ENCODE measurements around the gene C1orf226.
"Not testable (repeated sequence)": the region's sequence is repeated elsewhere in the genome, so short reads cannot be mapped to it uniquely, and the experiment has no call there.

The C1orf226 gene, protein sequence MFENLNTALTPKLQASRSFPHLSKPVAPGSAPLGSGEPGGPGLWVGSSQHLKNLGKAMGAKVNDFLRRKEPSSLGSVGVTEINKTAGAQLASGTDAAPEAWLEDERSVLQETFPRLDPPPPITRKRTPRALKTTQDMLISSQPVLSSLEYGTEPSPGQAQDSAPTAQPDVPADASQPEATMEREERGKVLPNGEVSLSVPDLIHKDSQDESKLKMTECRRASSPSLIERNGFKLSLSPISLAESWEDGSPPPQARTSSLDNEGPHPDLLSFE

DNA sequence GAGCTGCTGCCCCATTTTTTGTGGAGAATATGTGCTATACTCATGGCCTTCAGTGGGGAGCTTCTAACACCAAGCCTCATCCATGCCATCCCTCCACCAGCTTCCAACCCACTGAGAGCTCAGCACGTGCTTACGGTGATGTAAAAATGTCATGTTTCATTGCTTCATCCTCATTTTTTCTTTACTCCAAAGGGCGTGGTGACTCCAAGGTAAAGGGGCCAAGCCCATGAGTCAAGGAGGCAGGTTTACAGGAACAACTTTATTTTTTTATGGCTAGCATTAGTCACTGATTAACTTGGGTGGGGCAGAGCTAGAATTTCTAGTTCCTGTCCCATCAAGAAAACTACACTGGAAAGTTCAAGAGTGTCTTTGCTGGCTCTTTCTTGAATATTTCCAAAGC, at the start of gene C1orf226:
Gene C1orf226 (plus strand): TSS at position 346 of the 400 bp plus-strand sequence. CDS start 174 bp downstream, outside the sequence.
- DNase-seq (ENCODE audit: low read depth in 1 of 2, low spot score in 1 of 2): no peak

DNA sequence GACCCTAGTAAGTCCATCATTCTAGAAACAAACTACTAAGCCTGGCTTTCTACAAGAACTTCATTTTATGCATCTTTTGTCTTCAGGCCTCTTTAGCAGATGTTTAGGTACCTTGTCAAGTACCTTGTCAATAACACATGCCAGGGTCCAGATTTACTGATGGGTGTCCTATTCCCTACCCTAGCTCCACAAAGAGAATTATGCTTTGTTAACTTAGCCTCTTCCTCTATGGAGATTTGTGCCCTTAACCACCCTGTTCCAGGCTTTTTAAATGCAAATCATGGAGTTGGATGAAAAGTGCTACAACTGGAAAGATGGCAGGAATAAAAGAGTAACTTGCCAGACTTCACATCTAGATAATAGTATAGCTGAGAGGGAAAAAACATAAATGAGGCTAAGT, 47.5 kb upstream of the C1orf226 start:
- DNase-seq (ENCODE audit: low read depth in 1 of 2, low spot score in 1 of 2): no peak

DNA sequence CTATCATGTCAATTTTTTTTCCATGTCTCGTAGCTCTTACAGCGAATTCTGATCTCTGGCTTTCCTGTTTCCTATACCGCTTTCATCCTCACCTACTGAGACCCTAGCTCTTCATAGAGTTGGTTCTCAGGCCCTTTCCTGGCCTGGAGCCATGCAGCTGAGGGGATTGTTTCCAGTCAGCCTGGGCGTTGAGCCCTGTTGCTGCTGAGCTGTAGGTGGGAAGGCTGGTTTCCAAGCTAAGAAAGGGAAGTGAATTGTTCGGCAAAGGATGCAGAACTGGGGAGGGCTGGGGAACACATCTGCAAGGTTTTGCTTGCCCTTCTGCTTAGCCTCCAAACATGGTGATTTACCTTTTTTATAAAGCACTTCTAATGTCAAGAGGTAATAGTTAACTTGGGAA, 46.4 kb upstream of the C1orf226 start:
- DNase-seq (ENCODE audit: low read depth in 1 of 2, low spot score in 1 of 2): no peak

DNA sequence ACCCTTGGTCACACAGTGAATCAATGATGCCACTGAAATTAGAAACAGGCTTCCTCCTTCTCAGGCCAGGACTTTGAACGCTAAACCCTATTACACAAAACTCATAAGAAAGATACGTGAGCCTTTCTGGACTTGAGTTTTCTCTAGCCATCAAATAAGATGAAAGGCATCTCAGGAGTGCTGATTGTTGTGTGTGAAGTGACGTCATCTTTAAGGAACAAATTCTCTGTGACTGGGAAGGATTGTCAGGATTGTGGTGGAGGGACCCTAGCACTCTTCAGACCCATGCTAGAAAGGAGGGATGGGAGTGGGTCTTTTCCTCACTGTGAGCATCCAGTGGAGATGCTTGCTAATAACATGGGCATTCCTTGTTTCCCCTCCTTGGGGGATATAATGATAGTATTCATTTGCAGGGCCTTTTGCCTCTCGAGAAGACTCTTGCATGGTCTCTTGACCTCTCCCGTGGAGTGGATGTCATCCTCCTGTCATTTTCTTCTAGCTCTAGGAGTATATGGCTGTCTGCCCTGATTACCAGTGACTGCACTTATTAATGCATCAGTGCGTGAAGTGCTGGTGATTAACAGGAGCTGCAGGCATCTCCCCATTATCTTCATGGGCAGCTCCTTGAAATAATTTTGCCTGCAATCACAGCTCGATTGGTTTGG, 44.8 kb upstream of the C1orf226 start:
- DNase-seq (ENCODE audit: low read depth in 1 of 2, low spot score in 1 of 2): no peak

DNA sequence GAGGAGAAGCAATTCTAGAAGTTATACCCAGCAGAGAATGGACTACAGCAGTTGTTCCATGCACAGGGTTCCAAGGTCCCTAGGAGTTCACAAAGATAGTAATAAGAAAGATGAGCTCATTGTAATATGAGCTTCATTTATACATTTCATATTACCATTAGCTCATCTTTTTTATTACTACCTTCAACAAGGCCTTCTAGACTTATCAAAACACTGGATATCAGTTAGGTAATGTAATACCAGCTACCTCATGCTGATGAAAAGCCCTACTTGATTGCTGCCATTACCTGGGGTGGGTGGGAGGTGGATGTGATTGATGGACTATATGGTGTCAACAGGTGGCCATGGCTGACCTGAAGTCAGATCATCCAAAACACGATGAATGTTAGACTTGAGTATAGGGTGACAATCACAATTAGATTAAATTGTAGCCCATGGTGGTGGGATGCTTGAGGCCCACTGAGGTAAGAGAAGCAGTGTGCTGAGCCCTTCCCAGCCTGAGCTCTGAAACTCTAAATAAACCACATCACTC, 39.0 kb upstream of the C1orf226 start:
- no peak for DNase-seq (ENCODE audit: low read depth in 1 of 2, low spot score in 1 of 2)

DNA sequence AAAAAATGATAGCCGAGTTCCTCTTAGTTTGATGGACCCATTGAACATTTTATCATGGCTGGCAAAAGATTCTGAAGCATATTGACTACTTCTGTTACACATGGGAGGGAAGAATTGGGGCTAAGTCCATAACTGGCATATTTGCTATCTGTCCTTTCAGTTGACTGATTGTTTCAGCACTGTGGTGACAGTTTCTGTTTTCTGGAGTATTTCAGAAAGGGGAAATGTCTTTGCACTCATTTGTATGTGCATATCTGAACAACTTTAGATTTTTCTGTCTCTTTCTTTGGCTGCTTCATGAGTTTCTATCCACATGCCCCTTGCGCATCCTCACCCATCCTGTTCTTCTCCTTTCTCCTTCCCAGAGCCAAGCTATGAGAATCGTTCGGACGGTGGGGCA, 38.1 kb upstream of the C1orf226 start:
- no peak for DNase-seq (ENCODE audit: low read depth in 1 of 2, low spot score in 1 of 2)

DNA sequence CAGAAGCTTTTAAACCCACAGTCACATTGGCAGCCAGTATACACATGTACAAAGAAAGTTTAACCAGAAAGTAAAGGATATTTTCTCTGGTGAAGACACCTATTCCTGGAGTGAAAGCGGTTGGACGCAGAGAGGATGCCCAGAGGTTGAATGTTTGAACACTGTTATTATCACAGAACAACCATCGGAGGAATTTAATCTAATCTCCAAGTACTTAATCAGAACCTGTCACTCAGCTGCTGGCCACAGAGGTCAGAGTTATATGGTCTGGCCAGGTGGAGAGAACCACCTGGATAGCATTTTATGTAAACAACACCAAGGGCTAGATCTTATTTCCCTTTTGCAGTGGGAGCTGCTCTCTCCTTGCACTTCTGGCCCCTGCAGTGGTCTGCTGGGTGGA, 34.2 kb upstream of the C1orf226 start:
- DNase-seq (ENCODE audit: low read depth in 1 of 2, low spot score in 1 of 2): no peak

DNA sequence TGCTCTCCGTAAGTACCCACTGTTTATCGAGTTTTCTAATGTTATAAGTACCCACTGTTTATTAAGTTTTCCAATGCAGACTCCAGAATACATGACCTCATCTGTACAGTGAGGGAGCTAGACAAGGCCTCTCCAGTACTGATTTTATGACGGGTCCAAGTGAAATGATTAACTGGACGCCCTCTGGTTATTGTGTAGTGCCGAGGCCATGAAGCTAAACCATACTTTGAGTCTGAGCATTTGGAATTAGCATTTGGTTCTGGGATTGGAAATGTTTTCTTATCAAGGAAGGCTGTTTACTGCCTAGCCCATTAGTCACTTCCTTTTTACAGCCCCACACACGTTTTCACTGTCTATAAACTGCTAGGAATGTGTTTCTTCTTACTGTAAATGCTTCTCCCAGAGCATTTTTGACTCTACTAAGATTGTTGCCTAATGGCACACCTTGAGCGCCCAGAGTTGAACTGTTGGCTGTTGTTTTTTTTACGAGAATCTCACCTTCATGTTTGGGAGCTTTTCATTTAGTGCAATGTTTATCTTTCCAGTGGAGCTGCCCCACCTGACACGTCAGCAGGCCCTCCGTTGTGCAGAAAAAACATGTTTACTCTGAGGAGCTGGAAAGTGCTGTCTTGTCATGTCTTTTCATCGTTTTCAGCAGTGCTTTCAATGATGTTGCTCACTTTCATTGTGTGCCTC, 31.7 kb upstream of the C1orf226 start:
- no peak for DNase-seq (ENCODE audit: low read depth in 1 of 2, low spot score in 1 of 2)

DNA sequence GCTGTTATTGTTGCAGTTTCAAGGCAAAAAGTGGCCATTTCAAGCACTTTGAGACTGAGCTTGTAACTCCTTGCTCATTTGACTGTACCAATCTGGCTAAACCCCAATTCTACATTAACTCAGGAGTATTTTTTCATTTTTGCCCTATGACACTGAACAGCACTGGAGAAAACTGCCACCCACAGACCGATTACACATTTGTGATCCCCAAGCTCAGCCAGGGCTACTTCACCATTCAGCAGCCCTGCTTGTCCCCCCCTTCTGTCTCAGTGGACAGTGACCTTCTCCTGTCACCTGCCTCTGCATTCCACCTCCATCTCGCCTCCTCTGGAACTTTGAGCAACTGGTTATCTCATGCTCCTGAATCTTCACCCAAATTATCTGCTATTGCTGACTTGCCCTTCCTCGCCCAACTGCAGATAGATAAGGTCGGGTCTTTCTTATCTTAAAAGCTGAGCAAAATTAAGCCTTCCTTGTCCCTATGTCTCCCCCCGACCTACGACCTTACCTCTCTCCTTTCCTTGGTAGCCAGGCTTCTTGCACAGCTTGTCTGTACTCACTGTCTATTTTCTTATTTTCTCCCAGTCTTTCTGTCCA, 30.2 kb upstream of the C1orf226 start:
- DNase-seq (ENCODE audit: low read depth in 1 of 2, low spot score in 1 of 2): no peak

DNA sequence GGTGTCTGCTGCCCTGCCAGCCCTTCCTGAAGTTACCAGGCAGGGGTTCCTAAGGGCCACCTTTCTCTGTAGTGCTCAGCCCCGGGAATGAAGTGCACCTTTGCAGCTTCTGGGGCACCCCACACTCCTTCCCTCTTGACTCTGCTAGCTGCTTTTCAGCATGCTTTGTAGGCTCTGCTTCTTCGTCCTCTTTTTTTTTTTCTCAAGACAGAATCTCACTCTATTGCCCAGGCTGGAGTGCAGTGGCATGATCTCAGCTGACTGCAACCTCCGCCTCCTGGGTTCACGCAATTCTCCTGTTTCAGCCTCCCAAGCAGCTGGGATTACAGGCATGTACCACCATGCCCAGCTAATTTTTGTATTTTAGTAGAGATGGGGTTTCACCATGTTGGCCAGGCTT, 29.7 kb upstream of the C1orf226 start:
- DNase-seq (ENCODE audit: low read depth in 1 of 2, low spot score in 1 of 2): not testable (repeated sequence)

DNA sequence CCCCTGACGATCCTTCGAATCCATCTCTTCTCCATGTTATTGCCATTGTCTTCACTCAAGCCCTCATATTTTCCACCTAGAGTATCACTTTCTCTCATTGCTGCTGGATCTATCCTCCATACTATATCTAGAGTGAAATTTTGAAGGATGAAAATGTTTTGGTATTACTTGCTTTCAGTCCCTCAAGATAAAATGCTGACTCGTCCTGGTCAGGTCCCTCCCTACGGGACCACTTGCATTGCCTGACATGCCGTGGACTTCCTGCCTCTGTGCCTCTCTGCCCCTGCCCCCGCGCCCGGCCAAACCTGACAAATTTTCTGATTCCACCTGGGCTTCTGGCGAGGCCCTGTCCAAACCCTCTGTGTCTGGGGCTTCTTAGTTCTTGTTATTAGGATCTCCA, 28.4 kb upstream of the C1orf226 start:
- DNase-seq (ENCODE audit: low read depth in 1 of 2, low spot score in 1 of 2): no peak

DNA sequence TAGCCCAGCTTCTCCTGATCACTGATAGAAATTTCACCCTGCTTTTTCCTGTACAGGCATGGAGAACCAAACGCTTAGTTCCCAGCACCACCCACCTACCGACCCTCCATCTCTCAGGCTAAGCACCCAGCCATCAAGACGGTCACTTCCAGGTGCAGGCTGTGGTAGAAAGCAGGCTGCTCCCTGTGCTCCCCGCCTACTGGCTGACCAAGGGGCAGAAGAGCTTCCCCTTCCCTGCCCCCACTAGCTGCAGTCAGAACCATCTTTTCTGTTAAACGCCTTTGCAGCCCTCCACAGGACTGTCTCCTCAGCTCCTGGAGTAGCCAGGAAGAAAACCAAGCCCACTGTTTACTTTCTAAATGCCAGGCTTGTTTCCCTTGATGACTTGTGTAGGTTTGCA, 27.8 kb upstream of the C1orf226 start:
- DNase-seq (ENCODE audit: low read depth in 1 of 2, low spot score in 1 of 2): no peak

DNA sequence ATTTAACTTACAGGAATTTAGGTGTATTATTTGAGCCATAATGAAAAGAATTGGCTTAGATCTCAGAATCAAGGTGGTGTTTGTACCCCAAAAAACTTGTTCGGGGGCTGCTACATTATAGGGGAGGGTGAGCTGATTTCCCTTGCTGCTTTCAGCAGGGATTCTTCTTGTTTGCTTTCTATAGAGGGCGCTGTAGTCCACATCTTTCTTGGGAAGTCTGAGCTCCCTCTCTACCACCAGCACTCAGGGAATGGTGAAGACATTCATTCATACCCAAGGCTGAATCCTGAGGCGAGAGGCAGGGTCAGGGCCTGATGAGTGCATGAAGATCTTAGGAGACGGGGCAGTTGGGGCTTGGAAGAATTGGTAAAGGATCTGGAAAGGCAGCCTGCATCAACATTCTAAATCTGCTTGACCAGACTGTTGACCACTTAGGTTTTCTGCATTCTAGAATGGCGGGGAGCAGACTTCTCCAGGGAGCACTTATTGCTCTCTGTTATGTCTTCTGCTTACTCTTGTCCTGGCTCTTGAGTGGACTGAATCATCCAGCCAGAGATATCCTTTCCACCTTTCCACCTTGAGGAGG, 23.8 kb upstream of the C1orf226 start:
- DNase-seq (ENCODE audit: low read depth in 1 of 2, low spot score in 1 of 2): no peak

DNA sequence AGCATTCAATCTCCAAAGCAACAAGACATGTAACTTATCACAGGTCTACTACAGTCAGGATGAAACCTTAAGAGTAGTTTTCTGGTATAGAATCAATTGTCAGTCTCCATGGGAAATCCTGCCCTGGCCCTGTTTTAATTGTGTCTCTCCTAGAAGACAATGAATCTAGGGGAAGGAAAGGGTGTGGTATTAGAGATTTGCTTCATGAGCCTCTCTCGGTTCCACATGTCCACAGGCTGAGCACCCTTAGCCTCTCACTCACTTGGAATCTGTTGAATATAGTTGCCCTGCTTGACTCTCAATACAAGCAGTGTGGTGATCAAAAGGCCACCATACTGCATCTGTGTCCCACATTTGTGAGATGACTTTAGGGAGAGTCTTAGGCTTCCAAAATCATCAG, 22.6 kb upstream of the C1orf226 start:
- DNase-seq (ENCODE audit: low read depth in 1 of 2, low spot score in 1 of 2): no peak

DNA sequence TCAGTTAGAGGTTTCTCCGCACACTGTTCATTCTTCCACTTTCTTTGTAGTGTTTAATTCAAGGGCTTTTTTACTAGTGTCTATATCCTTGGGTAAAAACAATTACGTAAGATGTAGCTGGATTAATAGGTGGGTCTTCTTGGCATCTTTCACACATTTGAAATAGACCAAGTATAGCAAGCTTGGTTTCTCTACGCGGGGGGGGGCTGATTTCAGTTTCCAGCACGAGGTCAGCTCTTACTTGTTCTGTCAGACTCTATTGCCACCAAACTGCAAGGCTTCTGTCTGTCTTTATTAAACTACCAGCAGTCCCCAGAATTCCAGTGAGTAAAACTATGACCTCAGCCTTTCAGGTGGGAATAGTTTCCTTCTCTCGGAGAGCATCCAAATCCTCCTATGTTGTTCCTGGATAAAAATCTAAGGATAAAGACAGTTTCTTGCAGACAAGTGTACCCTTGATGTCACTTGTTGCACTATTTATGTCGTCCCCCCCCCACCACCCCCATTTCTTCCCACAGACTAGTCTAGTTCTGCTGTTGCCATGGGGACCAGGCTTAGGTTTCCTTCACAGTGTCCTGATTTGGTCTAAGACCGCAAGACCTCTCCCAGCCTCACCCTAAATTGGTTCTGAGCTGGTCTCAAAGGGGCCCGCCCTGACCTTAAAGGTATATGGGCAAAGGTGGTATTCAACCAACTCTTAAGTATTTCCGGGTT, 21.8 kb upstream of the C1orf226 start:
- no peak for DNase-seq (ENCODE audit: low read depth in 1 of 2, low spot score in 1 of 2)

DNA sequence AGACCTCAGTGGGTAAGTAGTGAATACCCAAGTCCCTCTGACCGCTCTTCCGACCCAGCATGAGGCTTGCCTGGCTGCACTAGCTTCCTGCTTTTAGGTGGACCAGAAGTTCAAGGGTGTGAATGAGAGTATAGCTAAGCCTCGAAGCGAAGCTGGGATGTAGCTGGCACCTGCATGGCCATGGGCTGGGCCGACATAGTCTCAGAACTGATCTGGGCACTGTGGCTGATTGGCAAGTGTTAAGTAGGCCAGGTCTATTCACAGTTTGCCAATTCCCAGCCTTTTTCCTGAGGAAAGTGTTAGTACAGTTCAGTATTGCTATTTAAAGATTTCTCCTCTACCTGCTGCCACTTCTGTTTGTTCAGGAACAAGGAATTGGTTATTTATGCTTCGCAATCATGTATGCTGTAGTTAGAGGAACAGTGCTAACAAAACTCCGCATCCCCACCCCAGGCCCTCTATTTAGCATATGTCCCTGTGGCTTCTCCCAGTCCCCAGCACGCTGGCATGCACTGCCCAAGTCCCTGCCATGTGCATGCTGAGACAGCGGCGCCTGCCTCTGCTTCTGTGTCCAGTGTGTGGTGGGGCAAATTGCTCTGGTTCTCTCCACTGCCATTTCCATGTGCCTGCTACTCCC, 21.2 kb upstream of the C1orf226 start:
- no peak for DNase-seq (ENCODE audit: low read depth in 1 of 2, low spot score in 1 of 2)

DNA sequence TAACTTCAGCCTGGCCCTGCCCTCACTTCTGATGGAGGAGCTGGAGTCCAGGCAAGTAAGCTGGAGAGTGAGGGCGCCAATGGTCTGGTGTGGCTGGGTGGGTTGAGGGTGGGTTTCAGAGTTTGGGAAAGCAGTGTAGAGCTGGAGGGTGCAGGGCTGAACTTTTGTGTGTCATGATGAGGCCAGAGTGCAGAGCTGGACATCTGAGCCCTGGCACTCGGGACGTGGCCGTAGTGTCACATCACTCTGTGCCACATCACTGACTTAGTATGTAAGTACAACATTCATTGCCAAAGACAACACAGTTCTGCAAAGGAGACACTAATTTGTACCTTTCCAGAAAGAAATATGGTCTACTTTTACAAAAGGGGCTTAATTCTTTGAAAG, 20.7 kb upstream of the C1orf226 start:
- DNase-seq (ENCODE audit: low read depth in 1 of 2, low spot score in 1 of 2): no peak

DNA sequence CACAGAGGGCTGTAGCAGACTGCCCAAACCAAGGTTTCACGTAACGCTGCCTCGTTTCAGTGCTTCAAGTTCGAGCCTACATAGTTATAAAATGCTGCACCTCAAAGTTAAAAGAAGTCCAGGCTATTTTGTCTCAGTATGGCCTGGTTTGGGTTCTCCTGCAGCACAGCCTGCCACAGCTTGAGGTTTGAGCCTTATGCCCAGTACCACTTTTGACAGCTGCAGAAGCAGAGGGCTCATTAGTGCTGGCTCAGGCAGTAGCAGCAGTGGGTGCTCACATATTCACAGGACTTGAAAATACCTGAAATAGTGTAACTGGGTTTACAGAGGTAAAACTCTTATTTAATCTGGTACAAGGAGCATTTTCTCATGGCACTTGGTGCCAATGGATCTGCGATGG, 20.2 kb upstream of the C1orf226 start:
- no peak for DNase-seq (ENCODE audit: low read depth in 1 of 2, low spot score in 1 of 2)

DNA sequence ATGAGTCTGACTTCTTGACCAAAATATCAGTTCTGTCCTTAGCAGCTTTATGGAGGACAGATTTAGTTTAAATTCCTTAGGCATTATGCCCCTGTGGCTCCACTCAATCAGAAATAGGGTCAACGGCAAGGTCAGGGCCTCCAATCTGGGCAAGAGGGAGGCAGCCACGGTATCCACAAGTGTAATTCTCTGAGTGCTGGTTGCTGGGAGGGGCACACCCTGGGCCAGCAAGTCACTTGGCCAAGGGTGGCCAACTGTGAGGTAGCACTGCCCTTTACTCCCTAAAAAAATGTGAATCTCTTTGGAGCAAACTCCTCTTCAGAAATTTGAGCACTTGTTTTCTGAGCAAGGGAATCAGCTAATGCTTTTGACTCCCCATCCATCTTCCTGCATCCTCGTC, 17.7 kb upstream of the C1orf226 start:
- no peak for DNase-seq (ENCODE audit: low read depth in 1 of 2, low spot score in 1 of 2)

DNA sequence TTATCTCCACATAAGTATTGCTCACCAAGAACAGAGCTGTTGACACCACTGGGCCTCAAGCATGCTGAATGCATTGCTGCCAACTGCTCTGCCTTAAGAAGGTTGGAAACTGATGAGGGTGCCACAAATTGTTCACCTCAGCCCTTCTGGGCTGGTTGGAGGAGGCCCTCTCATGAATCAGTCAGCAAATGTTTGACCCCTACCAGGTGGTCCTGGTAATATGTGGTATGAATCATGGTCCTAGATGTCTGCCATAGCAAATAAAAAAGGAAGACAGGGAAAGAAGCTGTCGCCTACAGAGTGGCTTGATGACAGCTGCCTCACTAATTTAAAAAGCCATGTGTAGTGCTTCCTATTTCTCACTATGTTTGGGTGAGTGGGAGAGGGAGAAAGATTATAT, 17.0 kb upstream of the C1orf226 start:
- DNase-seq (ENCODE audit: low read depth in 1 of 2, low spot score in 1 of 2): no peak

All from activated T-helper 1 cell treated with anti-CD3 and anti-CD28 coated beads, Interleukin-2, amount 50 U/mL, for 16 hours (primary cell).